VCaP (cell line): Measurements from ENCODE around the gene C1orf116.
"Not testable (repeated sequence)": the region's sequence is repeated elsewhere in the genome, so short reads cannot be mapped to it uniquely, and the experiment has no call there.

ENCODE experiments used
- H3K27ac ChIP-seq: fragments of 450-650 bp; 2 replicates; pipeline ENCODE4 v1.5.1; 2017
- CTCF ChIP-seq: fragments of 450-650 bp; conservative IDR thresholded peaks from 2 replicates; pipeline ENCODE4 v1.5.1; 2017; ENCODE audit warnings: mild to moderate bottlenecking, moderate library complexity

C1orf116 gene

GRCh38 chr1:207045453-207045852, 12.9 kb upstream of the C1orf116 start:
- peak overlapping the region; percentile 95; the same call in 1 of the 2 replicates for H3K27ac ChIP-seq
- TF ChIP-seq CTCF: no peak

- H3K27ac ChIP-seq: not testable (repeated sequence)
Measured at GRCh38 chr1:207041397-207041796, 8.8 kb upstream of the C1orf116 start.

GRCh38 chr1:207040181-207040533, 7.6 kb upstream of the C1orf116 start:
- H3K27ac ChIP-seq: no peak overlapping the region

GRCh38 chr1:207039380-207040180, 7.0 kb upstream of the C1orf116 start:
- no peak overlapping the region for H3K27ac ChIP-seq
- TF ChIP-seq CTCF: no peak

More at GRCh38 chr1:207040181-207040533, 7.6 kb upstream of the C1orf116 start:
- TF ChIP-seq CTCF: no peak

GRCh38 chr1:207036865-207037264, 4.3 kb upstream of the C1orf116 start:
- H3K27ac ChIP-seq: no peak overlapping the region
- TF ChIP-seq CTCF: no peak

- TF ChIP-seq CTCF: no peak
- H3K27ac ChIP-seq: no peak overlapping the region
Measured at GRCh38 chr1:207035877-207036551, 3.5 kb upstream of the C1orf116 start.

GRCh38 chr1:207034998-207035397, 2.4 kb upstream of the C1orf116 start:
- TF ChIP-seq CTCF: no peak
- H3K27ac ChIP-seq: no peak overlapping the region; the same call in 1 of the 2 replicates

- TF ChIP-seq CTCF: no peak
- peak overlapping the region; percentile 100 for H3K27ac ChIP-seq
Measured at GRCh38 chr1:207034208-207034607, 1.7 kb upstream of the C1orf116 start.
